HCT116 (cell line): ENCODE results near the gene NKPD1. TPM values are rescaled to one million over a fixed set of nuclear protein-coding genes. Genes with fewer than 3 reads are reported as not detected.

ENCODE experiments used
- ATAC-seq: fragments of 200-7000 bp; cut with Tn5 transposase; 2 replicates; pipeline ENCODE4 v1.9.1; 2020; ENCODE audit warnings: mild to moderate bottlenecking, moderate library complexity
- BruUV-seq: library from RNA; stranded (reverse); fragments of 400-500 nt; replicated peaks from 2 replicates; lab custom pipeline; 2021; lab: Mats Ljungman, UMichigan
- CTCF ChIA-PET: fragments of 300-600 bp; sonication (Branson Sonifier 250); formaldehyde crosslinking; loops from one replicate; lab custom pipeline; 2021; ENCODE audit warnings: antibody characterized with exemption; lab: Charles Lee
- POLR2A ChIA-PET: fragments of 300-600, 350-600 bp; sonication (Branson Sonifier 250); formaldehyde crosslinking; loops from one replicate; lab custom pipeline; 2021; ENCODE audit warnings: antibody characterized with exemption; lab: Charles Lee
- RAD21 ChIA-PET, 2 experiments: fragments of 300-600 bp; sonication (Branson Sonifier 250); formaldehyde crosslinking; loops; one replicate each; lab custom pipeline; 2023; ENCODE audit warnings: low total read pairs in 2 of 2; ENCODE audit not compliant: uncharacterized antibody in 2 of 2, unreplicated experiment in 2 of 2, low non-redundant PET in 1 of 2; lab: Charles Lee
- DNase-seq: peaks from one replicate; pipeline ENCODE4 v3.0.0-alpha.2; 2010; ENCODE audit warnings: low read depth, low spot score
- H2AFZ ChIP-seq: fragments of 200-600 bp; shearing (Covaris generic), sonication (generic); 2 replicates; pipeline ENCODE4 v1.6.1; 2017; ENCODE audit warnings: low read depth, mixed run types, mixed read lengths, antibody characterized with exemption, low read length; ENCODE audit not compliant: poor library complexity, severe bottlenecking
- H3K27ac ChIP-seq: 2 replicates; pipeline ENCODE4 v1.5.1; 2012; ENCODE audit warnings: low read depth, low read length
- H3K27me3 ChIP-seq: fragments of 200-600 bp; sonication (generic); 2 replicates; pipeline ENCODE4 v1.6.1; 2016; ENCODE audit warnings: mixed run types, low read length, mixed read lengths; ENCODE audit not compliant: insufficient read depth
- H3K36me3 ChIP-seq, 2 experiments: fragments of 200-500 bp in 1 of 2; fragments of 200-600 bp in 1 of 2; sonication (Bioruptor generic) in 1 of 2; sonication (generic) in 1 of 2; 2 replicates each; pipeline versions ENCODE4 v1.5.1 to v1.6.1; 2014 to 2016; ENCODE audit warnings: low read length in 2 of 2, inconsistent platforms in 1 of 2, mixed read lengths in 1 of 2, mixed run types in 1 of 2; ENCODE audit not compliant: insufficient read depth in 2 of 2, control insufficient read depth in 1 of 2
- H3K4me1 ChIP-seq, 2 experiments: fragments of 200-600 bp in 1 of 2; sonication (generic) in 1 of 2; 2 replicates each; pipeline versions ENCODE4 v1.5.1 to v1.6.1; 2012 to 2017; ENCODE audit warnings: low read length in 2 of 2, inconsistent platforms in 1 of 2, mild to moderate bottlenecking in 1 of 2, mixed read lengths in 1 of 2, mixed run types in 1 of 2, moderate library complexity in 1 of 2; ENCODE audit not compliant: insufficient read depth in 2 of 2, control insufficient read depth in 1 of 2
- H3K4me2 ChIP-seq: fragments of 200-600 bp; sonication (generic); 2 replicates; pipeline ENCODE4 v1.6.1; 2017; ENCODE audit warnings: mixed run types, low read length, mixed read lengths
- H3K4me3 ChIP-seq, 2 experiments: fragments of 200-600 bp in 1 of 2; sonication (generic) in 1 of 2; replicated peaks in 1 of 2; 2 replicates each; pipeline ENCODE4 v1.5.1; 2011 to 2016; ENCODE audit warnings: low read length in 2 of 2, control low read depth in 1 of 2, low read depth in 1 of 2, mild to moderate bottlenecking in 1 of 2, mixed read lengths in 1 of 2, mixed run types in 1 of 2
- H3K79me2 ChIP-seq: fragments of 200-600 bp; sonication (generic); 2 replicates; pipeline ENCODE4 v1.6.1; 2017; ENCODE audit warnings: mild to moderate bottlenecking, mixed run types, low read length, moderate library complexity, mixed read lengths; ENCODE audit not compliant: insufficient read depth
- H3K9ac ChIP-seq: fragments of 200-600 bp; sonication (generic); 2 replicates; pipeline ENCODE4 v1.6.1; 2016; ENCODE audit warnings: low read length, mixed read lengths
- H3K9me2 ChIP-seq: fragments of 200-600 bp; sonication (generic), shearing (Covaris generic); 2 replicates; pipeline ENCODE4 v1.6.1; 2017; ENCODE audit warnings: mixed run types, mild to moderate bottlenecking, moderate library complexity; ENCODE audit not compliant: insufficient read depth
- H3K9me3 ChIP-seq, 2 experiments: fragments of 200-500 bp in 1 of 2; fragments of 200-600 bp in 1 of 2; sonication (Bioruptor generic) in 1 of 2; sonication (generic) in 1 of 2; 2 replicates each; pipeline ENCODE4 v1.6.1; 2014 to 2017; ENCODE audit warnings: low read length in 2 of 2, mixed read lengths in 2 of 2, inconsistent platforms in 1 of 2, low read depth in 1 of 2, mild to moderate bottlenecking in 1 of 2, mixed run types in 1 of 2, moderate library complexity in 1 of 2; ENCODE audit not compliant: control insufficient read depth in 1 of 2, insufficient read depth in 1 of 2
- H4K20me1 ChIP-seq: fragments of 200-600 bp; sonication (generic), shearing (Covaris generic); 2 replicates; pipeline ENCODE4 v1.6.1; 2017; ENCODE audit warnings: mixed run types, mild to moderate bottlenecking, moderate library complexity; ENCODE audit not compliant: insufficient read depth
- ATF3 ChIP-seq: IDR thresholded peaks from 2 replicates; pipeline ENCODE4 v1.6.1; 2012
- ELF1 ChIP-seq: IDR thresholded peaks from 2 replicates; pipeline ENCODE4 v1.6.1; 2012; ENCODE audit warnings: low read depth, borderline replicate concordance
- EZH2 ChIP-seq: fragments of 200-600 bp; sonication (generic); IDR thresholded peaks from 2 replicates; pipeline ENCODE4 v1.6.1; 2017; ENCODE audit warnings: antibody characterized with exemption, mixed run types
- EZH2phosphoT487 ChIP-seq: fragments of 200-600 bp; IDR thresholded peaks from 2 replicates; pipeline ENCODE4 v1.6.1; 2018; ENCODE audit warnings: antibody characterized with exemption, borderline replicate concordance
- FOSL1 ChIP-seq: IDR thresholded peaks from 2 replicates; pipeline ENCODE4 v1.6.1; 2012; ENCODE audit warnings: low read depth
- JUND ChIP-seq: IDR thresholded peaks from 2 replicates; pipeline ENCODE4 v1.6.1; 2012
- MAX ChIP-seq: IDR thresholded peaks from 2 replicates; pipeline ENCODE4 v1.6.1; 2012
- POLR2A ChIP-seq: IDR thresholded peaks from 2 replicates; pipeline ENCODE4 v1.7.0; 2011; ENCODE audit warnings: borderline replicate concordance; ENCODE audit not compliant: insufficient read depth, insufficient read length; ENCODE audit errors: extremely low read depth
- POLR2AphosphoS5 ChIP-seq: IDR thresholded peaks from 2 replicates; pipeline ENCODE4 v1.6.1; 2011; ENCODE audit warnings: mild to moderate bottlenecking, low read depth, low read length, moderate library complexity
- RAD21 ChIP-seq: IDR thresholded peaks from 2 replicates; pipeline ENCODE4 v1.6.1; 2012; ENCODE audit warnings: low read depth, mild to moderate bottlenecking
- REST ChIP-seq: IDR thresholded peaks from 2 replicates; pipeline ENCODE4 v1.6.1; 2012; ENCODE audit warnings: low read depth
- SIN3A ChIP-seq: IDR thresholded peaks from 2 replicates; pipeline ENCODE4 v1.6.1; 2012; ENCODE audit warnings: low read depth
- SP1 ChIP-seq: IDR thresholded peaks from 2 replicates; pipeline ENCODE4 v1.6.1; 2012; ENCODE audit warnings: low read depth
- ZBTB33 ChIP-seq: IDR thresholded peaks from 2 replicates; pipeline ENCODE4 v1.6.1; 2011; ENCODE audit warnings: mild to moderate bottlenecking, low read length, moderate library complexity; ENCODE audit not compliant: insufficient replicate concordance; ENCODE audit errors: extremely low read depth
- ZFX ChIP-seq: fragments of 450-650 bp; IDR thresholded peaks from 2 replicates; pipeline ENCODE4 v1.6.1; 2017
- ZNF274 ChIP-seq: fragments of 200-500 bp; sonication (Bioruptor generic); IDR thresholded peaks from 2 replicates; pipeline ENCODE4 v1.6.1; 2014; ENCODE audit warnings: mild to moderate bottlenecking, low read depth, low read length, inconsistent platforms
- intact Hi-C: fragments of 100-400 bp; cut with micrococcal nuclease; formaldehyde crosslinking; loops from 2 replicates; pipeline ENCODE4 v1.10.0; 2022
- total RNA-seq: library from RNA; stranded (reverse); gene quantifications from one replicate; pipeline ENCODE4 v1.2.1, GENCODE V29; 2021; ENCODE audit not compliant: unreplicated experiment

The NKPD1 gene
- total RNA-seq, 1 experiment from 2014 or later, result 0.64 TPM

GRCh38 chr19:45138303-45138751, 22.5 kb downstream of the NKPD1 start:
- POLR2A ChIA-PET, result no interaction called here
- RAD21 ChIA-PET, result no interaction called here
- CTCF ChIA-PET, result no interaction called here
- no TSS peak for BruUV-seq
- Histone ChIP-seq H3K4me2 (no peak overlapping the region), H3K4me3 (no peak overlapping the region), H3K27me3 (no peaks in the 10 kb centered on the region), H3K4me1 (peaks cover 0 to under 1% of the 10 kb centered on the region in 2 experiments; a peak in 2 of 4 replicates), H3K9ac (no peak overlapping the region)
- TF ChIP-seq JUND, result no peak
- TF ChIP-seq SIN3A, result no peak
- no peak for TF ChIP-seq RAD21
- TF ChIP-seq POLR2AphosphoS5, result no peak
- no peak for TF ChIP-seq FOSL1
- no peak for TF ChIP-seq ELF1
- TF ChIP-seq MAX, result no peak
- no peak for TF ChIP-seq EZH2
- TF ChIP-seq REST, result no peak
- no peak for TF ChIP-seq POLR2A
- TF ChIP-seq EZH2phosphoT487, result no peak
- TF ChIP-seq SP1, result no peak
- no peak for TF ChIP-seq ATF3
- no peak for TF ChIP-seq ZFX
- no peak for TF ChIP-seq ZNF274
- no peak for TF ChIP-seq ZBTB33
- TF ChIP-seq, all 23 proteins: peak for 0
- Histone ChIP-seq H3K9me3 (no peaks in the 10 kb centered on the region), H2AFZ (no peak overlapping the region), H3K79me2 (peaks cover 39% of the 10 kb centered on the region; the same call in 1 of the 2 replicates), H3K36me3 (no peaks in the 10 kb centered on the region; a peak in 1 of 4 replicates), H3K27ac (no peak overlapping the region), H4K20me1 (no peaks in the 10 kb centered on the region), H3K9me2 (no peaks in the 10 kb centered on the region)
- ATAC-seq (no peak), DNase-seq (no peak)
- intact Hi-C loops, result no loop called here
